GM12892 (cell line): ENCODE measurements around the gene CSGALNACT2.

ENCODE experiments used
- DNase-seq: peaks from one replicate; pipeline ENCODE4 v3.0.0; 2011; ENCODE audit not compliant: insufficient read length
- FAIRE-seq: peaks from 2 replicates; lab custom pipeline; 2011; peaks lifted over from hg19 to GRCh38; lab: Jason Lieb, UNC
- POLR2A ChIP-seq: IDR thresholded peaks from 2 replicates; pipeline ENCODE4 v1.6.1; 2011; ENCODE audit warnings: low read depth, low read length, control low read depth
- POLR2AphosphoS5 ChIP-seq: IDR thresholded peaks from 2 replicates; pipeline ENCODE4 v1.6.1; 2011; ENCODE audit warnings: low read depth, low read length, control low read depth
- TAF1 ChIP-seq: IDR thresholded peaks from 2 replicates; pipeline ENCODE4 v1.6.1; 2011; ENCODE audit warnings: low read depth, mild to moderate bottlenecking, control low read depth, low read length, borderline replicate concordance

The CSGALNACT2 gene

DNA sequence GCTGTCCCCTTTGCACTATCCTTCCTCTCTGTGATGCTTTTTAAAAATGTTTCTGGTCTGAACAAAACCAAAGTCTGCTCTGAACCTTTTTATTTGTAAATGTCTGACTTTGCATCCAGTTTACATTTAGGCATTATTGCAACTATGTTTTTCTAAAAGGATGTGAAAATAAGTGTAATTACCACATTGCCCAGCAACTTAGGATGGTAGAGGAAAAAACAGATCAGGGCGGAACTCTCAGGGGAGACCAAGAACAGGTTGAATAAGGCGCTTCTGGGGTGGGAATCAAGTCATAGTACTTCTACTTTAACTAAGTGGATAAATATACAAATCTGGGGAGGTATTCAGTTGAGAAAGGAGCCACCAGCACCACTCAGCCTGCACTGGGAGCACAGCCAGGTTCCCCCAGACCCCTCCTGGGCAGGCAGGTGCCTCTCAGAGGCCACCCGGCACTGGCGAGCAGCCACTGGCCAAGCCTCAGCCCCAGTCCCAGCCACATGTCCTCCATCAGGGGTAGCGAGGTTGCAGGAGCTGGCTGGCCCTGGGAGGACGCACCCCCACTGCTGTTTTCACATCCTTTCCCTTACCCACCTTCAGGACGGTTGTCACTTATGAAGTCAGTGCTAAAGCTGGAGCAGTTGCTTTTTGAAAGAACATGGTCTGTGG lies 11.4 kb upstream of the CSGALNACT2 start:
- DNase-seq (no peak), FAIRE-seq (no peak)
- TF ChIP-seq POLR2AphosphoS5 (no peak), TAF1 (no peak), POLR2A (no peak)

DNA sequence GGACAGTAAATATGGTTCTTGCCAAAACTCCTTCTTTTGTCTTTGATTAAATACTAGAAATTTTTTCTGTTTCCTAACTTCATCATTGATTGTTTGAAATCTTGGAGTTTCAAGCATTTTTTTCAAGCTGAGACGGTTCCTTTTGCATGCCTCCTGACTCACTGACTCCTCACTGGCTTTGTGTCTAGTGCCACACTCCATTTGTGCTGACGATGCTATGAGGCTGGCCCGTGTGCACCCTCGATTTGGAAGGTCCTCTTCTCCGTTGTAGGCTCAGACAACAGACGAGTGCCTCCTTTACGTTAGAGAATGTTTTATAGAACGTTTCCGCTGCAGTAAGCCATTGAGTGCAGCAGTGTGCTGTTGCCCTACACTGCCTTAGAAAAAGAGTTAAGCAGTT lies 10.8 kb upstream of the CSGALNACT2 start:
- TF ChIP-seq POLR2AphosphoS5: no peak
- TF ChIP-seq POLR2A: no peak
- no peak for TF ChIP-seq TAF1
- DNase-seq: no peak
- no peak for FAIRE-seq

DNA sequence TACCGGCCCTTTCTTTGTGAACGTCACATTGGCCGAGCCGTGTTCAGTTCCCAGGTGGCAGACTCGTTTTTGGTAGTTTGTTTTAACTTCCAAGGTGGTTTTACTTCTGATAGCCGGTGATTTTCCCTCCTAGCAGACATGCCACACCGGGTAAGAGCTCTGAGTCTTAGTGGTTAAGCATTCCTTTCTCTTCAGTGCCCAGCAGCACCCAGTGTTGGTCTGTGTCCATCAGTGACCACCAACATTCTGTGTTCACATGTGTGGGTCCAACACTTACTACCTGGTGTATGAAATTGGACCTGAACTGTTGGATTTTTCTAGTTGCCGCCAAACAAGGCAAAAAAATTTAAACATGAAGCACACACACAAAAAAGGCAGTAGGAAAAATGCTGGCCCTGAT lies 9.9 kb upstream of the CSGALNACT2 start:
- TF ChIP-seq POLR2A: no peak
- no peak for TF ChIP-seq TAF1
- TF ChIP-seq POLR2AphosphoS5: no peak
- FAIRE-seq: no peak

DNA sequence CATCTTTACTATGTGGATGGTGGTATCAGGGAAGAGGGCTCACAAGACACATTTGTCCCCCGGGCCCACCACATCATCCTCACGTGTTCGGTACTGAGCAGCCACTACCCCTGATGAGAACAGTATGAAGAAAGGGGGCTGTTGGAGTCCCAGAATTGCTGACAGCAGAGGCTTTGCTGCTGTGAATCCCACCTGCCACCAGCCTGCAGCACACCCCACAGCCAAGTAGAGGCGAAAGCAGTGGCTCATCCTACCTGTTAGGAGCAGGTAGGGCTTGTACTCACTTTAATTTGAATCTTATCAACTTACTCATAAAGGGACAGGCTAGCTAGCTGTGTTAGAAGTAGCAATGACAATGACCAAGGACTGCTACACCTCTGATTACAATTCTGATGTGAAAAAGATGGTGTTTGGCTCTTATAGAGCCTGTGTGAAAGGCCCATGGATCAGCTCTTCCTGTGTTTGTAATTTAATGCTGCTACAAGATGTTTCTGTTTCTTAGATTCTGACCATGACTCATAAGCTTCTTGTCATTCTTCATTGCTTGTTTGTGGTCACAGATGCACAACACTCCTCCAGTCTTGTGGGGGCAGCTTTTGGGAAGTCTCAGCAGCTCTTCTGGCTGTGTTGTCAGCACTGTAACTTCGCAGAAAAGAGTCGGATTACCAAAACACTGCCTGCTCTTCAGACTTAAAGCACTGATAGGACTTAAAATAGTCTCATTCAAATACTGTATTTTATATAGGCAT lies 9.1 kb upstream of the CSGALNACT2 start:
- FAIRE-seq: peak; percentile 36
- DNase-seq: no peak
- TF ChIP-seq POLR2AphosphoS5 (no peak), TAF1 (no peak), POLR2A (no peak)

More for the DNA sequence above, 9.9 kb upstream of the CSGALNACT2 start:
- no peak for DNase-seq

DNA sequence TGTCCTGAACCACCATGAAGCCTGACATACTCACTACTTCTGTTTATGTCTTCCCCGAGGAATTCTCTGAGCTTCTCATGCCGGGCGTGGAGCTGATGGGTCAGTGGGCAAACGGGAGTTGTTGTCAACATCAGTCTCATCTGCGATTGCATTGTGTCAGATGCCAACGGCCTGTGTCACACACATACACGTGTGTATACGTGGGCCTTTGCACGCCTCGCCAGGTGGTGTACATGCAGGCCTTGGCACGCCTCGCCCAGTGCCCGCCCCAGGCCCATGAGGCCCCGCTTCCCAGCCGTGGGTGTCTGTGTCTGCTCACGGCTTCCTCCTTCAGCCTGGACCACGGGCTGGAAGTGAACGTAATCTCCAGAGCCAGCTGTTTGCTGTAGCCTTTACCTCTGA lies 7.5 kb upstream of the CSGALNACT2 start:
- TF ChIP-seq TAF1: no peak
- TF ChIP-seq POLR2AphosphoS5: no peak
- TF ChIP-seq POLR2A: no peak
- no peak for FAIRE-seq
- no peak for DNase-seq

DNA sequence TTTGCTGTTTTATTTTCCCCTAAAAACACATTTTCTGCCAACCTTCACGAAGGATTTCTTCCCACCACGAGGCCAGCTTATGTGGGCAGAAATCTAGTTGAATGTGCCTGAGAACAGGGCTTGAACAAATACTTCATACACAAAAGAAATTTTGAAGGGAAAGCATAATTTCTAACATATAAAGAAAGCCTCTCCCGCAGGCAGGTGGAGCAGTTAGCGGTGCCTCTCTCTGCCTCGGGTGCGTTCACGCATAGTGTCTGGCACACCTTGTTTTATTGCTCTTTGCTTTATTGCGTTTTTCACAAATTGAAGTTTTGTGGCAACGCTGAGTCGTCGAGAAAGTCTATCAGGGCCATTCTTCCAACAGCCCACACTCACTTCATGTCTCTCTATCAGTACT lies 7.0 kb upstream of the CSGALNACT2 start:
- no peak for DNase-seq
- no peak for FAIRE-seq
- TF ChIP-seq POLR2AphosphoS5: no peak
- TF ChIP-seq TAF1: no peak
- no peak for TF ChIP-seq POLR2A

DNA sequence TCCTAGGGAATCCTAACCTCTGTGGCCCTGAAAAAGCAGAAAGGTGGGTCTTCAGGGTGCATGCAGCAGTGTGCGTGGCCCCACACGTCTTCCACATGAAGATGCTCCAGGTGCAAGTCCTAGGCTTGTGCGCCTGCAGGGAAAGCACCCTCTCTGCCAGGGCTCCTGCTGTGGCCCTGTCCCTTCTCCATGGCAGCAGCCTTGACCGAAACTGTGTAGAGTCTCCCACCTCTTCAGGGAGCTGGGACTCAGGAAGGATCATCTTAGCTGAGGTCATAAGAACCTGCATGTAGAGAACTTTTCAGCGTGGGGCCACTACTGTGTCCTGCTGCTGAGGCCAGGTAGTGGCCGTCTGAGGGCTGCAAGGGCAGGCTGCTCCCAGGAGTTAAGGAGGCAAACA lies 6.3 kb upstream of the CSGALNACT2 start:
- FAIRE-seq (no peak), DNase-seq (no peak)
- TF ChIP-seq POLR2A: no peak
- TF ChIP-seq POLR2AphosphoS5: no peak
- no peak for TF ChIP-seq TAF1

DNA sequence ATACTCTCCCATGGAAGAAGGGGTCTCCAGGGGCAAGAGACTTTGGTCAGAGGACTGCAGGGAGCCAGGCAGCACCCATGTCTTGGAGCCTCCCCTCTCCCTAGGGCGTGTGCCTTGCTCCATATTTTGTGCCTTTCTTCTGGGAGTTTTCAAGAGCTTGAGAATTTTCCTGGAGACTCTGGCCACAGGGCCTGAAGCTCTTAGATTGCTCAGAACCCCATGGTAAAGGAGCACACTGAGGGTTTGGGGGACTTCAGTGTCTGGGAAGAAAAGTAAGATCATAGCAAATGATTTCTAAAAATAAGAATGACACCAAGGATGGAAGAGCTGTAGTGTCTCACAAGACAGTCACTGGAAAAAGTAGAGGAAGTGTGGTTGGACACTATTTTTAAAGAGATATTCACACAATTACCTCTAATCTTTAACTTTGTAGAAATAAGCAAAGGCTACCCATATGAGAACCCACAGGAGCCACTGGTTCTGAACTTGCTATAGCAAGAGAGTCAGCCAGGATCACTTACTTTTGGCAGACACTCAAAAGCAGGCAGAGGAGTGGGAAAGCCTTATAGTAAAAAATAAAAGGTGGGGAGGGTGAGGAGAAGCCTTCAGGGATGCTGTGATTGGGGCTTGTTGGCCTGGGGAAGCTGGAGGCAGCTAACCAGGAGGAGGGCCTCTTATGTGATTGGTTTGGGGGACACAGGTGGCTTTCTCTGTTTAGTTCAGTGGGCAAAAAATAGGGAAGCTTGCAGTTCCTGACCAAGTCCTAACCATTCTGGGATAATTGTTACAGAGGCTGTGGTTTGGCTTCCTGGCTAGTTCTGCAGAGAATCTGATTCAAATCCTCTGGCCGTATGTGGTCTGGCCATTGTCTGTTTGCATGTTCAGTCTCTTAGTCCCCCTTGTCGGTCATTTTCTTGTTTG lies 5.1 kb upstream of the CSGALNACT2 start:
- DNase-seq (no peak), FAIRE-seq (no peak)
- no peak for TF ChIP-seq POLR2AphosphoS5
- no peak for TF ChIP-seq TAF1
- TF ChIP-seq POLR2A: no peak

DNA sequence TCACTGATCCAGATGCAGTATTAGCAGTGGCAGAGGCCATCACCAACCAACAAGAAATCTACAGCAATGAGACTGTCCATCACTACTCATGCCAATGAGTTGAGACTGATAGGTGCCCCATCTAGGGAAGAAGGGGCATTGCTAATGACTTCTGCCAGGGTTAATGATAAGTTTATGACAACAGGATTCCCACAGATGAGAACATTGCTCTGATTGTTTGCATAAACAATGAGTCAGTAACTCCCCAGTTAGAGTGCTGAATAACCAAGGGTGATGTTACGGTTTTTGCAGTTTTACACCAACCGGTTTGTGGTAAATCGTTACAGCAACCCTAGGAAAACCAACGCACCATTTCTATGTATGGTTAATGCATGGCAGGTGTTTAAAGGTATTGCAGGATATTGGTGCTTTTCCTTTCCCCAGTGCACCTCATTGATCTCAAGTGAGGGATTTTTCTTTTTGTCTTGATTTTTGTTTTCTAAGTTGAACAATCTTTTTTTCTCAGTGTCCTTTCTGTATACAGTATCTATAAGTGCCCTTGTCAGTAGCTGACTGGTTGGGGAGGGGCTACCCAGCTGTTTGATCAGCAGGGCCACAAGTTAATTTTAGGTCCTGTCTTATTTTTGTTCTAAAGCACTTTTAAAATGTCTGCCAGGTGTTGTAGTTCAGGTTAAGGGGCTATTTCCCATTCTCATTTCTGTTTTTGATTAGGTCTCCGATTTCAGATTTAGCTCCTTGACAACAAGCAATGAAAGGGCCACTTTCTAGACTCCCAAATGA lies 3.9 kb upstream of the CSGALNACT2 start:
- FAIRE-seq (no peak), DNase-seq (no peak)
- TF ChIP-seq POLR2A: no peak
- no peak for TF ChIP-seq POLR2AphosphoS5
- TF ChIP-seq TAF1: no peak

DNA sequence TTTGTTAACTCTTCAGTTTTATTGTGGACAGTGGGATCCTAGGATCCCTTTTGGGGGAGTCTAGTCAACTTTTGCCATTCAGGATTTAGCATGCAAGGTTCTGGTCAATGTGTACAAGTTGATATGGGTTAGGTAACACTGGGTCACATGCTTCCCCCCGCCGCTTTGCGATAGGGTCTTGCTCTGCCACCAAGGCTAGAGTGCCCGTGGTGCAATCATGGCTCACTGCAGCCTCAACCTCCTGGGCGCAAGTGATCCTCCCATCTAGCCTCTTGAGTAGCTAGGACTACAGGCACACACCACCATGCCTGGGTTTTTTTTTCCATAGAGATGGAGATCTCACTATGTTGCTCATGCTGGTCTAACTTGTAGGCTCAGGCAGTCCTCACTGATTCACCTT lies 3.2 kb upstream of the CSGALNACT2 start:
- FAIRE-seq (no peak), DNase-seq (no peak)
- TF ChIP-seq TAF1: no peak
- TF ChIP-seq POLR2AphosphoS5: no peak
- TF ChIP-seq POLR2A: no peak

DNA sequence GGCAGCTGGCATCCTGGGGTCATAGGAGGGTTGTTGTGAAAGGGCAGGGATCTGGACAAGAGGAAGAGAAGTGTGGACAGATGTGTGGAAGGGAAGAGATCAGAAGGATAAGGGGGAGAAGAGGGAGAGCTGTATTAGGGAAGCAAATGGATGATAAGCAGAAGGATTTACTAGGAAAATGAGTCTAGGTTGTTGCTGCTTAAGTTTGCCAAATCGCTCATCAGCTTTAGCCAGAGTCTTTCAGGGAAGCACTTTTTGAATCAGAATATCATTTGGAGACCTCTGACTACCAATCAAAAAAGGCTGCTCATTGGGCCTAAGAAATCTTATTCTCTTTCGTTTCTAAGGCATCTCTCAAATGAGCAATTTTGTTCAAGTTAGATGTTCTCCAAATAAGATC lies 2.6 kb upstream of the CSGALNACT2 start:
- FAIRE-seq (no peak), DNase-seq (no peak)
- no peak for TF ChIP-seq POLR2A
- no peak for TF ChIP-seq POLR2AphosphoS5
- TF ChIP-seq TAF1: no peak
